Gastrocnemius medialis (tissue), 4 donors: ENCODE measurements around the gene PTPMT1. TPM values are rescaled to one million over a fixed set of nuclear protein-coding genes. Genes with fewer than 3 reads are reported as not detected.

Source experiments
- ATAC-seq, 2 donors: fragments of 150-250 bp; one replicate each; pipeline ENCODE4 v1.9.1; 2016
- DNase-seq, 2 donors: peaks; one replicate each; pipeline ENCODE4 v3.0.0-alpha.2; 2019
- H3K27ac ChIP-seq, 4 donors: fragments of 200-600 bp; sonication (generic); 1 replicate in 1 of 4; 2 replicates in 3 of 4; pipeline ENCODE4 v1.5.1; 2016 to 2018; ENCODE audit warnings: mild to moderate bottlenecking in 2 of 4, moderate library complexity in 1 of 4
- H3K27me3 ChIP-seq, 3 donors: fragments of 200-600 bp; sonication (generic) in 2 of 3; 1 replicate in 1 of 3; 2 replicates in 2 of 3; pipeline versions ENCODE4 v1.5.1 to v1.6.0; 2016 to 2019; ENCODE audit warnings: mild to moderate bottlenecking in 1 of 3, moderate library complexity in 1 of 3
- H3K36me3 ChIP-seq, 2 donors: fragments of 200-600 bp; sonication (generic) in 1 of 2; one replicate each; pipeline ENCODE4 v1.5.1; 2017 to 2018
- H3K4me1 ChIP-seq, 2 donors: fragments of 200-600 bp; sonication (generic) in 1 of 2; one replicate each; pipeline ENCODE4 v1.5.1; 2016 to 2017; ENCODE audit warnings: mild to moderate bottlenecking in 2 of 2
- H3K4me3 ChIP-seq, 4 donors: fragments of 200-600 bp; sonication (generic) in 3 of 4; 1 replicate in 1 of 4; 2 replicates in 3 of 4; pipeline ENCODE4 v1.5.1; 2016 to 2019; ENCODE audit warnings: mild to moderate bottlenecking in 2 of 4
- H3K9me3 ChIP-seq, 3 donors: fragments of 200-600 bp; sonication (generic) in 2 of 3; 1 replicate in 1 of 3; 2 replicates in 2 of 3; pipeline ENCODE4 v1.5.1; 2016 to 2019
- CTCF ChIP-seq, 5 experiments: fragments of 450-650 bp in 3 of 5; fragments of 200-600 bp in 2 of 5; sonication (generic) in 2 of 5; IDR thresholded peaks in 4 of 5; conservative IDR thresholded peaks in 1 of 5; 1 replicate in 4 of 5; 2 replicates in 1 of 5; pipeline ENCODE4 v1.5.1; 2016 to 2019; ENCODE audit warnings: antibody characterized with exemption in 5 of 5, mild to moderate bottlenecking in 3 of 5, moderate library complexity in 3 of 5
- POLR2A ChIP-seq, 2 donors: fragments of 450-650 bp; IDR thresholded peaks; one replicate each; pipeline ENCODE4 v1.6.1; 2017; ENCODE audit warnings: antibody characterized with exemption in 2 of 2, mild to moderate bottlenecking in 2 of 2, moderate library complexity in 2 of 2
- in situ Hi-C, 4 donors: fragments of 200-750 bp; cut with MboI; loops; one replicate each; pipeline versions ENCODE4 v1.15.0 to v1.8.0; 2017; ENCODE audit warnings: low sequenced_read_pairs in 4 of 4
- intact Hi-C: fragments of 100-400 bp; cut with DNase I; formaldehyde crosslinking; loops from one replicate; pipeline ENCODE4 v1.15.1; 2023; ENCODE audit warnings: low total_unique reads
- total RNA-seq, 4 donors: library from RNA; depleted of rRNA; stranded (reverse); fragments of >200 nt; gene quantifications; one replicate each; pipeline versions ENCODE4 v1.1.0 to v1.2.3, GENCODE V29; 2016

The PTPMT1 gene
- total RNA-seq, 4 donors from 2014 or later = 58.2 to 87.9 (median 79.8) TPM

- Histone ChIP-seq H3K4me1 (peaks cover 76 to 78% of the 10 kb centered on the region in 2 donors), H3K27ac (peak overlapping the region in 2 of 4 donors; percentile 56 to 66), H3K4me3 (no peak overlapping the region), H3K36me3 (no peaks in the 10 kb centered on the region), H3K27me3 (no peaks in the 10 kb centered on the region), H3K9me3 (no peaks in the 10 kb centered on the region)
- DNase-seq (no peak), ATAC-seq (no peak)
- TF ChIP-seq CTCF (IDR thresholded peaks at IDR 0.05 in 4 of 5, conservative IDR thresholded peaks at IDR 0.05 in 1 of 5) = no peak
- TF ChIP-seq POLR2A (IDR thresholded peaks at IDR 0.05) = no peak
- intact Hi-C loops (no loop called here), in situ Hi-C loops (no loop called here)
Measured at GRCh38 chr11:47531666-47532065, 33.7 kb upstream of the PTPMT1 start.

GRCh38 chr11:47532597-47533213 is 32.7 kb upstream of the PTPMT1 start:
- H3K4me3 ChIP-seq = no peak overlapping the region
- DNase-seq (no peak), ATAC-seq (no peak)
- H3K9me3 ChIP-seq = no peaks in the 10 kb centered on the region
- intact Hi-C loops = no loop called here
- H3K27me3 ChIP-seq = no peaks in the 10 kb centered on the region
- H3K4me1 ChIP-seq = peaks cover 69 to 78% of the 10 kb centered on the region in 2 donors
- in situ Hi-C loops = no loop called here
- TF ChIP-seq CTCF (IDR thresholded peaks at IDR 0.05 in 4 of 5, conservative IDR thresholded peaks at IDR 0.05 in 1 of 5) (no peak), POLR2A (IDR thresholded peaks at IDR 0.05) (no peak)
- no peaks in the 10 kb centered on the region for H3K36me3 ChIP-seq
- peak overlapping the region; percentile 25 to 66 (median 49) for H3K27ac ChIP-seq

GRCh38 chr11:47533690-47534151 is 31.7 kb upstream of the PTPMT1 start:
- Histone ChIP-seq H3K27ac (peak overlapping the region in 2 of 4 donors; percentile 42 to 56), H3K4me3 (no peak overlapping the region), H3K9me3 (no peaks in the 10 kb centered on the region), H3K27me3 (no peaks in the 10 kb centered on the region), H3K36me3 (no peaks in the 10 kb centered on the region), H3K4me1 (peaks cover 67 to 80% of the 10 kb centered on the region in 2 donors)
- intact Hi-C loops = no loop called here
- in situ Hi-C loops = no loop called here
- DNase-seq (peak in 1 of 2 donors; percentile 11), ATAC-seq (no peak)
- TF ChIP-seq POLR2A (IDR thresholded peaks at IDR 0.05) (no peak), CTCF (IDR thresholded peaks at IDR 0.05 in 4 of 5, conservative IDR thresholded peaks at IDR 0.05 in 1 of 5) (no peak)

- ATAC-seq (no peak), DNase-seq (no peak)
- Histone ChIP-seq H3K27me3 (no peaks in the 10 kb centered on the region), H3K36me3 (no peaks in the 10 kb centered on the region), H3K9me3 (no peaks in the 10 kb centered on the region), H3K4me1 (peaks cover 74 to 89% of the 10 kb centered on the region in 2 donors), H3K27ac (peak overlapping the region; percentile 1 to 20 (median 8)), H3K4me3 (no peak overlapping the region)
- intact Hi-C loops (no loop called here), in situ Hi-C loops (no loop called here)
- TF ChIP-seq CTCF (IDR thresholded peaks at IDR 0.05 in 4 of 5, conservative IDR thresholded peaks at IDR 0.05 in 1 of 5) = no peak
- no peak for TF ChIP-seq POLR2A (IDR thresholded peaks at IDR 0.05)
Measured at GRCh38 chr11:47534704-47535251, 30.6 kb upstream of the PTPMT1 start.
